GM18858 (cell line): ENCODE measurements around the gene COL16A1.

Experiments
- ATAC-seq: cut with Tn5 transposase; IDR thresholded peaks from one replicate; pipeline ENCODE4 v1.9.1; 2021; ENCODE audit not compliant: unreplicated experiment

Gene COL16A1

DNA sequence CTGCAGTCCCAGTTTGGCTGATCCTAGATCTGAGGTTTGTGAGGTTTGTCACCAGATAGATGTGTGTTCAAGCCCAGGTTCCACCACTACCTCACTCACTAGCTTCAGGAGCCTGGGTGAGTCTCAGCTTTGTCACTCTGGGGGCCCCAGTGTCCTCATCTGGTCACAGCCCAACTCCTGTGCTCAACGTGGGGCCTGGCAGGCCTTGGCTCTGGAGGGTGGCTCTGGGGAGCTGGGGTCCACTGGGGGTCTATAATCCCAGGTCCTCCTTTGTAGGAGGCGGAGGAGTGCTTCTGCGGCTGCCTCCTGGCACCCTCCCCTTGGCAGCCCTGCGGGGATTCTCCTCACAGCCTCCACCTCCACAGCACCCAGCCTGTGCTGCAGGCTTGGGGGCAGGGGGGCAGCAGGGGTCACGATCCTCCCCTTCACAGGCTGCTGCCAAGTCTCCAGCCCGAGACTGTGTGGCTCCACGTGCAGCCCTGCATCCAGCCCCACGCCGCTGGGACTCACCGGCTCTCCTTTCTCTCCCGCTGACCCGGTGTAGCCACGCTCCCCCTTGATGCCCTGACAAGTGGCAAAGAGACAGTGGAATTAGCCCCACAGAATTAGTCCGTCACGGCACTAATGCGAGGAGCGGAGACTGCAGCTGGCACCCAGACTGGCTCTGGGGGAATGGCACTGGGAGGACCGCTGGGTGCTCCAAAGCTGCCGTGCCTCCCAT, 36.6 kb downstream of the COL16A1 start:
- ATAC-seq: no peak

DNA sequence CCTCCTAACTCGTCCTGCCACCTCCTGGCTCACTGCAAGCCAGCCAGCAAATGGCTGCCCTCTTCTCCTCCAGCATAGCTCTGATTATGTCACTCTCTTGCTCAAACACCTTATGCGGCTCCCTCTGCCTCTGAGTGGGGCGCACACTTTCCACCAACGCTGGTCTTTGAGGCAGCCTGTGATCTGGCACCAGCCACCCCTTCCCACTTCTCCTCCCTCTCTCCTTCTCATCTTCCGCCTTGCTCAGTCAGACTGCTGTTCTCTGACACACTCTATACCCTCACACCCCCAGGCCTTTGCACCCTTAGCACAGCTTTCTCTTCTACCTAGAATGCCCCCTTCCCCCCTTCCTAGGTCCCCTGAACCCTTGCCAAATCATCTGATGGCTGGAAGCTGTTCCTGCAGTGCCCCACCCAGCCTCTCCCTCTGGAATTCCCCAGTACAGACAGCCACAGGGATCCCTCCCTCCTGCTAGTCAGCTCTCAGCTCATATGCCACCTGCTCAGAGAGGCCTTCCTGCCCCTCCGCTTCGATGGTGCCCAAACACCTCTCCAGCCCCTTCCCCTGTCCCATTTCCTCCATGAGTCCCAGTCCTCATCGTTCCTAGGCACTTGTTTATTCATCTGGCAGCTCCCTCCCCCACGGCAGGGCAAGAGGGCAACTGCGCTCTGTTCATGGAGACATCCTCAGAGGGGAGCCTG, 37.4 kb downstream of the COL16A1 start:
- no peak for ATAC-seq

DNA sequence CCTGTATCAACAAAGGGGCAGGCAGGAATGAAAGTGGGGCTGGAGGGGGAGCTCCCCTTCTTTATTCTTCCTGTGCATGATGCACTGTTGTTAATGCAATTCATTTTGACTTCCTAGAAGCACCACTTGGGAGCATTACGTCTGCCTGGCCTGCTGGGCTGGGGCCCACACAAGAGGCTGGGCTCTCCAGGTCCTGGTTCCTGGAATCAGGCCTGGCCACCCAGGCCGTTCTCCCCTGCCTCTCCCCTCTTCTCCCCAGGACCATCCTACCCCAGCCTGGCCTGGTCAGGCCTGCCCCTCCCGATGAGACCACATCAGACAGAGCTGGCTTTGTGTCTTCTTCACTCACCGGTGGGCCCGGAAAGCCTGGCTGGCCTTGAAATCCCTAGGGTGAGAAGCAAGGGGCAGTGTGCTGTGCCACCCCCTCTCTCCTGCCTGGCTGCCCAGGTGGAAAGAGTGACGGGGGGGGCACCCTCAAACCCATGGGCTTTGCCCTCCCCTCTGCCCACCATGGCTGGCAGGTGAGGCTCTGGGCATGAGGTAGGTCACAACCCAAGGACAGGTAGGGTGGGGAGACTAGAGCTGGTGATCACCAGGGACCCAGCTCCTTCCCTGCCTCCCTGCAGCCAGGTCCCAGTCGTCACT, 38.5 kb downstream of the COL16A1 start:
- no peak for ATAC-seq

DNA sequence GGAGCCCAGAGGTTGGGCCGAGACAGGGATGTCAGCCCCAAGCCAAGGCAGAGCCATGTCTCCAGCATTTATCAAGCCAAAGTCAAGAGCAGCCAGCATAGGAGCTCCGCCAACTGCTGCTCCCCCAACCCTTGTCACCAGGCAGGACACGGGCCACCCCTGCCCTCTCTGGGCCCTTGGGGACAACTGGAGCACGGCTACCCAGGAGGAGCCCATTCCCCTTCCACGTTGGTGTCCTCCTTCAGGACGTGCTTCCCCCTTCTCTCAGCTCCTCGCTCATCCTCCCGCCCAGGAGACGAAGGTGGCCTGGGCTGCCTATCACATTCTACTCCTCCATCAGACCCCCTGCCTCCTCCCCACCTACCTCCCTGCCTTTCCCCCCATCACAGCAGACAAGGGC, 39.3 kb downstream of the COL16A1 start:
- ATAC-seq: no peak

DNA sequence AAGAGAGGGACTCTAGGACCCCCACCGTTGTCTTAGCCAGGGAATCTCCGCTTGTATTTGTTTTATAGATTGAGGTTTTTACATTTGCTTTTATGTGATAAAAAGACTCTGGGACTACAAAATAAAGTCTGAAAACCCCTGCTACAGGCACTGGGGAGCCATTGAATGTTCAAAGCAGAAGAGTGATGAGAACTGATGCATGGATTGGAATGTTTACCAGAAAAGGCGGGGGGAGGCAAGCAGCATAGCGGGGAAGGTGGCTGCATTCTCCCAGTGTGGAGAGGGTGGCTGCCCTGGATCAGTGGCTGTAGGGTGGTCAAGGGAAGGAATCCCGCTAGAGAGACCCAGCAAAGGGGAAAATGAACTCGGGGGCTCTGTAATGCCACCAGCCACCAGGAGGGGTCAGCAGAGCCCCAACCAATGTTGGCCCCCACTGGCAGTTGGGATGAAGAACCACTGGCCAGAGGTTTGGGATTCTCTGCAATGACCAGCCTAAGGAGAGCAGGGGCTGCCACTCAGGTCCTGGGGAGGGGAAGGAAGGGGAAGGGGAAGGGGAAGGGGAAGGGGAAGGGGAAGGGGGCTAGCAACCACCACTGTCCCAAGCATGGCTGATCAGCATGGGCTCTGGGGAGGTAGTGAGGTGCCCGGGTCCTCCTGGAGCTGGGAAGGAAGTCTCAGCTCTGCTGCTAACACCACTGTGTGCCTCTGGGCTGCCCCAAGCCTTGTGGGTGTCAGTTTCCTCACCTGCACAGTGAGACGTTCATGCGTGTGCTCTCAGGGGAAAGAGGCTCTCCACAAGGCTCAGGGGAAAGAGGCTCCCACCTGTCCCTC, 40.0 kb downstream of the COL16A1 start:
- ATAC-seq: no peak

DNA sequence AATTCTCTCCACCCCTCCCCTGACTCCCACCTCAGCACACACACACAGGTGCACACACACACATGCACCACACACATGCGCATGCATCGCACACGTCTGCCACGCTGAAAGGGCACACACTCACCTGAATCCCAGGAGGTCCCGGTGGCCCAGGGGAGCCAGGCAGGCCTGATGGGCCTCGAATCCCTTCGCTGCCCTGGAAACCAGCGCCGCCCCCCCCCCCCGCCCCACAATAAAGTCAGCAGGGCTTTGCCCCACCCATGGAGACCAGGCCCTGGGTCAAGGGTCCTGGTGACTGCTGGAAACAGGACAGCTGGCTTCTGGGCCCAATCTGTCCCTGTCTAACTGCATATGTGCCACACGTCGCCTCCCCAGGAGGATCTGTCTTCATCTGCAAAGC, 41.4 kb downstream of the COL16A1 start:
- no peak for ATAC-seq

DNA sequence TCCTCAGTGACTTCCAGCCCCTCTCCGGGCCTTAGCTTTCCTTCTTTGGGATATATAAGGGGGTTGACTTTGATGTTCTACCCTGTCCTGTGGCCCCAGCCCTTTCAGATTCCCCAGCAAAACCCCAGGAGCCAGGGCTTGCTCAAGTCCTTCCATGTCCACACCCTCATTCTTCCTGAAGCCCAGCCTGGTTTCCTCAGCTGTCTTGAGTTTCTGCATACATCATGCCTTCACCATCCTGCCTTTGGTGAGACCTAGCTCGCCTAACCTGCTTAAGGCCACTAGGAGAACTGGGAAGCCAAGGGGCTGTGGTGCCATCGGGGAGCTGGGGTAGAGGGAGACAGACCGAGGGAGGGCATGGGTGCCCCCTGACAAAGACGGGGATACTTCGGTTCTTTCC, 42.0 kb downstream of the COL16A1 start:
- no peak for ATAC-seq

DNA sequence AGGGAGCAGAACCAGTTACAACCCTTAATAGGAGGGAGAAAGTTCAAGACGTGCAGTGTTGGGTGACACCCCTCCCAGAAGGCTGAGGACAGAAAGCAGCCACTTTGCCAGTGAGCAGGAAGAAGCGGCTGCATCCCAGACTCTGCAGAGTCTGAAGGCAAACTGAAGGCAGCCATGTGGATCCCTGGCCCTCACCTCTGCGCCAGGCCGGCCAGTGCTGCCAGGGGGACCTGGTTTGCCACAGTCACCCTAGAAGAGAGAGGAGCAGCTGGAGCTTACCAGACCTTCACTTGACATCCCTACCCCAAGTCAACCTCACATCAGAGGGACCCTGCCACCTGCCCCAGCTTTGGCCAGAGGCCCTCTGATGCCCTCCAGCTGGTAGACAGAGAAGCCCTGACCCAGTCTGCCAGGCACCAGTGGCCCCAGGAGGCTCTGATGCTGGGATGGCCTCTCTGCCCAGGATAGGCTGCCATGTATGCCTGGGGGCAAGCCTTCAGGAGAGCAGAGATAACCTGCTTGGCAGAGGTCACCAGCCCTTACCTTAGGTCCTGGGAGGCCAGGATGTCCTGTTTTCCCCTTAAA, 42.9 kb downstream of the COL16A1 start:
- ATAC-seq: no peak

DNA sequence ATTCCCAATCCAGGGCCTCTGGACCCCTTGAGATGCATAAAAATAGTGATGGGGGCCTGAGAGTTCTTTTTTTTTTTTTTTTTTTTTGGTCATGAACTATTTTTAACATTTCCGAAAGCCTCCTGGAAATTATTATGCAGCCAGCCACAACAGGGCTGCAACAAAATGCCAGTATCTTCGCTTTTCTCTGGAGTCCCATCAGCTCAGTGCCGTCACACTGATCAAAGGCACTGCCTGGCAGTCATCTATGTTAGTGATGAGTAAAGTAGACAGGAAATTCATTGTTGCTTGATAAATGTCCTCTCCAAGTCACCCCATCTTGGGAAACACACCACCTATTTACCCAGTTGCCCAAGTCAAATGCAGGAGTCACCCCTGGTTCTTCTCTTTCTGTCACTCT, 43.9 kb downstream of the COL16A1 start:
- no peak for ATAC-seq

DNA sequence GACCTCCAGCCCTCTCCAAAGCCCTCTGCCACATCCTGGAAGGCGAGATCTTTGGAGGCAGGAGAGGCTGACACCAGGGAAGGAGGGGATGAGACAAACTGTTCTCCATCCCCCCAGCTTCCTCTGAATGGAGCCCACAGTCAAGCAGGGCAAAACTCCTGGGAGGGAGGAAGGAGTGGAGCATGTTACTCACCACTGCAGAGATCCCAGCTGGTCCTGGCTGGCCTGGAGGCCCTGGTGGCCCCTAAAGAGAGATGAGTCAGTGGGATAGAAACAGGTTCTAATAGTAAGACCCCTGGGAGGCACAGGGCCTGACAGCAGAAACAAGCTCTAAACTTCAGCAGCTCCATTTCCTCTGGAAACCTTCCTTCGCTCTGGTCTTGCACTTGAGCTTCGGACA, 45.1 kb downstream of the COL16A1 start:
- no peak for ATAC-seq

DNA sequence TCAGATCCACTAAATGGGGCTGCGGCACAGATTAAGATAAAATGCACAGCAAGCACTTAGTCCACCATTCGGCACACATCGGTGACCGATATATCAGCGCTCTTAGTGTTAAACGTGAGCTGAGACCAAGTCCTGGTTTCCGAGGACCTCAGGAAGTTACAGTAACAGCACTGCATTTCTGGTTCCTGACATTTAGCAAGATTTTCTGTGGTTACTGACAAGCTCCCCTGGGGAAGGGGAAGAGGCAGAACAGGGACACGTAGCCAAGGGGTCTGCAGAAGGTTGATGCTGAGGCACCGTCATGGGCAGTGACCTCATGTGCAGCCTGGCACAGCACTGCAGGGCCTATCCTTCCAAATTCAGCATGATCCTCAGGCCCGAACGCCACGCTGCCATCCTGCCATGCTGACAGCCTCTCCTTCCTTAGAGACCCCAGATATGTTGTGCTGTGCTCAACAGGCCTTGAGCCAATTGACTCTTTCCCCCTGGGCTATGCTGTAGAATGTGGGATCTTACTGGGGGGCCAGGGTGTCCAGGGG, 45.8 kb downstream of the COL16A1 start:
- no peak for ATAC-seq

DNA sequence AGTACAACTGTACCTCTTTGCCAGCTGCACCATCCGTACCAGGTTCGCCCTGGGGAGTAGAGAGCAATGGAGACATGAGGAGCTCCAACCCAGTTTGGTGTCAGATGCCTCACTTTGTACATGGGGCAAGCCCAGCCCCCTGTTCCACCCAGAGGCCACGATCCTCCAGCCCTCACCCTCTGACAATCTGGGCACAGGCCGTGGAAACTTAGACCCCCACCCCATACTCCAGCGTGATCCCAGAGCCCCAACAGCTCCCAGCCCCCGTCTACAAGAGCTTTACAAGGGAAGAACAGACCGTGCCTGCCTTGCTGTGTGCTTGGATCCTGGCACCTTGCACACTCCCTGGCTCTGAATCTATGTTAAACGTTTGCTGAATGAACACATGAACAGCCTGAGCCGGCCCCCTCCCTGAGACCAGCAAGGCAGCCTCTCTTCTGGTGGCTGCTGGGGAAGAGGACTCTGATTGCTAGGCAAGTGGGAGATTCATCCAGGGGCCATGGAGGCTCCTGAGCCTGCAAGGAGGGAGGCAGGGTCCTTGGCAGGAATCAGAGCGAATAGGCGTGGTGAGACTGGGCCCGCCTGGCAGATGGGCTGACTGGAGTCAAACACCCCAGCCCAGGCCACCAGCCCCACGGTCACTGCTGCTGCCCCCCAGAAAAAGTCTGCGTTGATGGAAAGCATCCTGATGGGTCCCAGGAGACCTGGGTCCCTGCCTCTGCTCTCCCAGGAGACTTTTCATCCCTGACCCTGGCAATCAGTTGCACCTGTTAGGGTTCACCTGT, 46.6 kb downstream of the COL16A1 start:
- no peak for ATAC-seq

DNA sequence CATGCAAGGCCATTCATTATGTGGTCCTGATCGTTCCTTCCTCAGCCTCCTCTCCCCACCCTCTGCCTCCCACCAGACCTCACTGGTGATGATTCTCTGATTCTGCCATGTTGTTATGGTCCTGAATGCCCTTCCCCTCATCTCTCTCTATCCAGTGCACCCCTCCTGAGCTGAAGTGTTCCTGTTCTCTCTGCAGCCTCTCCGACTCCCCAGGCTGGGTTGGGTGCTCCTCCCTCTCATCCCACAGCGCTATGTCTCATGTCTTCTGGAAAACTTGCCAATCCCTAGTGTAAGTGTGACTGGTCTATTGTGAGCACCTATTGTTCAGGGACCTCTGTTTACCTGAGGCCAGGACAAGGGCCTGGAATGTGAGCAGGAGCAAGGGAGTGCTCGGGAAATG, 48.1 kb downstream of the COL16A1 start:
- ATAC-seq: no peak

DNA sequence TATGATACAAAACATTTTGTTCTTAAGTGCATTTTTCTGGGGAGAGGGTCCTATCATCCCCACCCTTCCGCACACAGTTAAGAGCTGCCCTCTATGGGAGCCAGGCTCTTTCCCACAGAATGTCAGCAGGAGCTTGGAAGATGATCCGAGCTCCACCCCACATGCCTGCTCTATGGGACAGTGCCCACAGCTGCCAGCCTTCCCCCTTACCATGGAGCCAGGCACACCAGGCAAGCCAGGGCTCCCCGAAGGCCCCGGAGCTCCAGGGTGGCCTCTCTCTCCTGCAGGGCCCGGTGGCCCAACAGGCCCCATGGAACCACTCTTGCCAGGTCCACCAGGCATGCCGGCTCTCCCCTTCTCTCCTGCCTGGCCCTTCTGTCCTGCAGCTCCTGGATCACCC, 48.7 kb downstream of the COL16A1 start:
- no peak for ATAC-seq

DNA sequence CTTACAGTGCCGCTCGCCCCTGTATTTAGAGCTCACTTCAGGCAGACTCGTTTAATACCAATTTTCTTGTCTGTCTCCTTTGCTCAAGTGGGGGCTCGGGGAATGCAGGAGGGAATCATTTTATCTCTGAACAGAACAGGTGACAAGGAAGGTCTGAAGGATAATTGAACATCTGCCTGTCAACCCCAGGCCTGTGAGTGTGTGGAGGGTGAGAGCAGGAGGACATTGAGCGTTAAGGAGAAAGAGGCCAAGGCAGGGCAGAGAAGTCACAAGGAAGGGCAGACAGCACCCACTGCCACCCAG, 49.4 kb downstream of the COL16A1 start:
- ATAC-seq: no peak

DNA sequence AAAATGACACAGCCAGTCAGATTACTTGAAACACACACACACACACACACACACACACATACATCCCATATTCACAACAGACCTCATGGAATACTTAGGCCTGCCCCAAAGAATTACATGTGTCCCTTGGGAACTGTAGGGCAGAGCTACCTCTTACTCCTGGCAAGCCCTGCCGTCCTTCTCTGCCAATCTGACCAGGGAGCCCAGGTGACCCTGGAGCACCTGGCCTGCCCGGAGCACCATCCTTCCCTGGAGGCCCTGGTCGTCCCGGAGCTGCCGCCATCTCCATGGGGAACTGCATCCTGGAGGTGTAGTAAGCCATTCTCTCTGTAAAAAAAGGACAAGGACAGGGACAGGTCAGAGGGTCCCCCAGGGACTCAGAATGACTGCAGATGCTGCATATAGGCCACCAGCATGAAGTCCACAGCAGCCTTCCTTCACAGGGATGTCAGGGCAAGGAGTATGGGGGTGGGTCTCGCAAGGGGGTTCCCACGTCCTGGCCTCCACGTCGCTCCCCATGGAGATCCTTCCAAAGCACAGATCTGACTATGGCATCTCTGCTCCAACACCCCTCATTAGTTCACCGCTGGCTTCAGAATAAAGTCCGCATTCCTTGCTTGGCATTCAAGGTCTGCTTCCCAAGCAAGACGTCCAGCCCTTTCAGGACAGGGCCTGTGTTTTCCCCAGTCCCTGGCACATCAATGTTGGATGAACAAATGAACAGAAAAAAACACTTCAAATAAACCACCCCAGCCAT, 49.9 kb downstream of the COL16A1 start:
- no peak for ATAC-seq

DNA sequence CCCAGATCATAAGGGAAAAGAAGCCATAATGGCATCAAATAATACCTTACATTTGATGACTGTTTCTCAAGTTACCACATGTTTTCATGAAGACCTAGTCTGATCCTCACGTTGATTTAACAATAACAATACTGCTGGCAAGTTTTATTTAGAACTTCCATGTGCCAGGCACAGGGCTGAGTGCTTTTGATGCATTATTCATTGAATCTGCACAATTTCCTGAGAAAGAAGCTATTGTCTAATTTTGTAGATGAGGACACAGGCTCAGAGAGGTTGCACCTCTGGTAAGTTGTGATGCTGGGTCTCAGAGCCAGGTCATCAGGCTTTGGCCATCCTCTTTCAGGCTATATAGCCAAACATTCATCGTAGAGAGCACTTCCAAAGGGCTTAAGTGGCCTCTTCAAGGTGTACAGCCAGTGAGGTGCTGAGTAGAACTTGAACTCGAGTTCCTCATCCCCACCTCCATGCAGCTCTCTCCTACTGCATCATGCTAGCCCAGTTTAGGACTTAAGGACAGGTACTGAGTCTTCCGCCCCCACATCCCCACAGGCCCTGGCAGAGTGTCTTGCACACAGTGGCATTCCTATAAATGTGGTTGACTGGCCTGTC, 50.8 kb downstream of the COL16A1 start:
- no peak for ATAC-seq

DNA sequence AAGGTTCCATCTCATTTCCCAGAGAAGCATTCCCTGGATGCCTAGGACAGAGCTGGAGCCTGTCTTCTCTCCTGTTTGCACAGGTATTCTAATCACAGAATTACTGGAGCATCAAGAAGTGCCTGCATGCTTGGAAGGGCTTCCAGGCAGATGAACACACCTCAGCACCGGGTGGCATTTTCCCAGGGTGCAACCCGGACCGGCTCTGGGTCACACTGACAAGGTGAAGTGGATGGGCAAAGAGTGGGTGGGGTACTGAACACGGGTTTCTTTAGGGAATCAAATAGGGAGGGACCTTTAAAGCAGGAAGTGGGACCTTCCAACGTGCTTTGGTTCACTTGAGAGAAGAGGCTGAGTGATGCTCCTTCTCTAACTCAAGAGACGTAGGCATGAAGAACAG, 52.1 kb downstream of the COL16A1 start:
- no peak for ATAC-seq

DNA sequence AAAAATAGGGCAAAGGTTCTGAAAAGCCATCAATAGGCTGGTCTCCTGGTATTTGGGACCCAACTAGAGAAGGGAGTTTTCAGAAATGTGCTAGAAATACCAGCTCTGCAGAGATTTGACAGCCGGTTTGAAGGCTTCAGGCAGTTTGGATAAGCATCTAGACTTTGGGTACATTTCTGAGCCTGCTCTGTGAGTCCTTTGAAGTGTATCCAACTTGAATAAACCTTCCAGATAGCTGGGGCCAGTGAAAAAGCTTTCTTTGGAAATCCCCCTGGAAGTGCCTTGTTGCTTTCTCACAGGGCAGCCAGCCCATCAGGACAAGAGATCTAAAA, 52.8 kb downstream of the COL16A1 start:
- no peak for ATAC-seq
